NOMO-1 treated with dmso at 0.1 percent for 144 hours (cell line): ENCODE measurements around the gene SFI1.

Source experiments
- DNase-seq: peaks from one replicate; lab custom pipeline; 2025; ENCODE audit not compliant: unreplicated experiment; lab: John Stamatoyannopoulos, UW

The SFI1 gene

DNA sequence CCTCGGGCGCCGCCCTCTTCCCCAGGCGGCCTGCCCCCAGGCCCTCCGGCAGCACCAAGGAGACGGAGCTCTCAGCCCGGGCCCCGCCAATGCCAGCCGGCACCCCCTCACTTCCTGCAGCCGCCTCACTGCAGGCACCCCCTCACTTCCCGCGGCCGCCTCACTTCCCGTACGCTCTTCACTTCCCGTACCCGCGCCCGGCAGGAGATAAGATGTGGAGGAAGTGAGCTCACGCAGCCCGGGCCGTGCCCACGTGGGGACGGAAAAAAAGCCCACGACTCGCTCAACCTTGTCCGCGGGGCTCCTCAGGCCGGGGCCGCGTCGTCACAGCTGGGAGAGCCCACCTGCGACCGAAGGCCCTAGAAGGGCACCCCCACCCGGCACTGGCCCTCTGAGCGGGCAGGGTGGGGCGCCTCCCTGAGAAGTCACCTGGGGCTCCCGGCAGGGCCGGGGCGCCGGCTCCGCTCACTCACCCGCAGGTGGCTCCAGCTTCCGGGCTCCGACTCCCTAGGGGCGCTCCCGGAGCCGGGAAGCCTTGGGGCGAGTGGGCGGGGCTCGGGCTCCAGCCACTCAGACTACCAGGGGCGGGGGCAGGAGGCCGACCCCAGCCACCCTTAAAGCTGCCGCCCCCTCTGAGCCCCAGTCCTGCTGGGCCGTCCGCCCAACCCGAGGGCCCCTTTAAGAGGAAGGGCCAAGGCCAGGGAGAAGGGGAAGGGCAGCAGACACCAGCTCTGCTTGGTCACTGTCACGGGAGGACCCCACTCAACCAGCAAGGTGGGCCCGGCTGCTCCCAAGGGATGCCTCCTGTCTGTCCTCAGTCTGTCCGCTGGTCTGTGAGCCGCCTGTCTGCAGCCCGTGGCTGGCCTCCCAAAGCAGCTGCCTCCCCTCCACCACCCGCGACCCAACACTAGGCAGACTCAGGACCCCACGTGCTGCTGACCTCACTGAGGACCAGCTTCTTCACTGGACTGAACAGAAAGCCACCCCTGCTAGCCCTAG, 134.3 kb downstream of the SFI1 start:
- peak; percentile 85 for DNase-seq

DNA sequence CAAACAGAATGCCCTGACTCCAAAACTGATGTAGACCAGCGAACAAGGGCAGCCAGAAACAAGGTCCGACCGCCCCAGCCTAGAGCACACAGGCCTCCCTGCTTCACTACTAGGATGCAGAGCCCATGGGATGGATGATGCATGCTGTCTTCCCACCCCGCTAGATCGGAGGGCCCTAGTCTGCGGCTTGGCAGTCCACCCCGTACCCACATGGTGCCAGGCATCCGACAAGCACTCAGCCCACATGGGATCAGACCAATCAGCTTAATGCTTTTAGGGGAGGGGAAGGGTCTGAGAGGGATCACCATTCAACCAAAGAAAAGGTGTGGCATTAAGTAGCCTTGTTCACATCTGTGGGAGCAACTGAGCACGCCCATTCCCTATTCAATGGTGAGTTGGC, 135.1 kb downstream of the SFI1 start:
- DNase-seq: no peak

DNA sequence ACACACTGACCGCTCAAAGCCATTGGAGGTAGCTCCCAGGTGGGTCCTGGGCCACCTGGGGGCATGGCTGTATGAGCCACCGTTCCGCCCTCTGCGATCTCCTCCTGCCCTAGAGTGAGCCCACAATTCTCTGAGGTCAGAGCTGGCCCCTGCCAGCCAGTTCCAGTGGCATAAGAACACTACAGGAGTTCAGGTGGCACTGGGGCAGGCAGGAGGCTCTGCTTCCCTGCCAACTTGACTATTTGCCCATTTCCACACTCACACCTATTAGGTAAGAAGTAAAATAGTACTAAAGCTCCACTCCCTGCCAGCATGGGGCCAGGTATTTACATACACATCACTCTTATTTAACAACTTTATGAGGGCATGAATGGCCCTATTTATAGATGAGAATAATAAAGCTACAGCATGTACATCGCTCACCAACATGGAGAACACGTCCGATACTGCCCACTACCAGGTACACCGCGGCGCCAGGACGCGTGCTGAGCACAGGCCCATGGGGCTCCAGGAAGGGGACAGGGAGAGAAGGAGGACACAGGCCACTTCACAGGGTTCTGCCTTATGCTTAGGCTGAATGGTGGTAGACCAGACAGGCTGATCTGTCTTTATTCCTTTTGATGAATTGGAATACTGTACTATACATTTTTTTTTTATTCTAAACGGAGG, 139.4 kb downstream of the SFI1 start:
- no peak for DNase-seq

DNA sequence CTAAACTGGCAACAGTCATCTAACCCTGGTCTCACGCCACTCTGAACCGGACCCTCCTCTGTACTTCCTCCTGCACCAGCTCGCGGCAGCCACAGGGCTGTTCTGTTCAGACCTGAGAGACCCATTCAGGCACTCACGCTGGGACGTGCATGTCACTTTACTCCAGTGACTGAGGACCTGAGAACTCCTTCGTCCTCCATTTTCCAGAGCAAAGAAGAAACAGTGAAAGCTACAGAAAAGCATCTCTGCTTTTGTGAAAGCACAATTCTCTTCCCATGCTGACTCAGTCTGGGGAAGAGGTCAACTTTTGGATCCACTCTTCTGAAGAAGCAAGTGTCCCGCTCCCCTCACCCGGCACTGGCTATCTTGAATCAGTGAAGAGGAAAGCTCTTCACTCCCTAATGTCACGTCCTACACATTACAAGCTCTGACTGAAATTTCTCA, 141.1 kb downstream of the SFI1 start:
- peak; percentile 86 for DNase-seq

DNA sequence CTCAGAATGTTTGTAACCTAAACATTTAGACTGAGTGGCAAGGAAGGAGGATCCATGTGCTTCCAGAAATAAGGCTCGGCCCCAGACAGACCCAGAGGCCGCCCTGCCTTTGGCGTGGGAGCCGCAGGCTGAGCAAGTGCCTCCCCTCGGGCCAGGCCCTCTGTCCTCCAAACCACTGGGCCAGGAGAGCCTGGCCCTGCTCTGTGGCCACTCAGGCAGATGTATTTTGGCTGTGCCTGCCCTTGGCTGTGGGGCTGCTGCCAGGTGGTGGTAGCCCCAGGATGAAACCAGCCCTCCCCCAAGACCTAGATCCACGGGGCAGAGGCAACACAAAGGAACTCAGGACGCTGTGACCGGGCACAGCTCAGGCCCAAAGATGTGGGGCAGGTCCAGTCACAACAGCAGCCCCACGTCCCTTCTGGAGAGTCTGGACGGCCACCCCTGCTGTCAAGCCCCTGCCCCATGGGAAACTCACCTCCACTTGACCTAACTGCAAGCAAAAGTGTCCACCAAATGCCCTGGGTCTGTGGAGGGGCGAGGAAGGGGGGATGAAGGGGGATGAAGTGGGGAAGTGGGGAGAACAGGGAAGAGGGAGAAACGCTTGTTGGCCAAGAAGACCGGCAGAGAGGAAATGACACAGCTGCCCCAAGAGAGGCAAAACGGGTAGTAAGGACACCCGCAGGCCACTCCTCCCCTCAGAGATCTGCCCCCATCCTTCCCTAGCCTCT, 141.7 kb downstream of the SFI1 start:
- peak; percentile 86 for DNase-seq

DNA sequence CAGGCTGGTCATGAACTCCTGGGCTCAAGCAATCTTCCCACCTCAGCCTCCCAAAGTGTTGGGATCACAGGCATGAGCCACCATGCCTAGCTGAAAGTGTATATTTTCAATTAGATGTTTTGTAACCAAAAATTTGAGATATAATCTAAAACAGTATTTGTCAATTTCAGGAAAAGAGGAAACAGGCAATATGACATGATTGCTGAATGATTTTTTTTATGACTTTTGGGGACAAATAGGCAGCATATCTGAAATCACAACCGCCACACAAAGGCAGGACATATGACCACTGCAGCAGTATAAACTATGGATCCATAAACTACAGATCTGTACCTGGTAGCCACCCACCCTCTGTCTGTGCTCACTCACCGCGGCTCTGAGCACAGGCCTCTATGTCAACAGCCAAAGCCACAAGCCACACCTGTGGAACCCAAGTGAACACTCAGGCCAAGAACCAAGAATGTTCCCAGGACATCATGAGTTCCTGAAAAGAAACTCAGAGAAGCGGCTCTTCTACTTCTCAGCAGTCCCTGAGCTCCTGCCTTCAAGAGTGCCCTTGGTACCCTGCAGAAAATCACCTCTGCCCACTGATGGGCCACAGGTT, 143.2 kb downstream of the SFI1 start:
- no peak for DNase-seq

DNA sequence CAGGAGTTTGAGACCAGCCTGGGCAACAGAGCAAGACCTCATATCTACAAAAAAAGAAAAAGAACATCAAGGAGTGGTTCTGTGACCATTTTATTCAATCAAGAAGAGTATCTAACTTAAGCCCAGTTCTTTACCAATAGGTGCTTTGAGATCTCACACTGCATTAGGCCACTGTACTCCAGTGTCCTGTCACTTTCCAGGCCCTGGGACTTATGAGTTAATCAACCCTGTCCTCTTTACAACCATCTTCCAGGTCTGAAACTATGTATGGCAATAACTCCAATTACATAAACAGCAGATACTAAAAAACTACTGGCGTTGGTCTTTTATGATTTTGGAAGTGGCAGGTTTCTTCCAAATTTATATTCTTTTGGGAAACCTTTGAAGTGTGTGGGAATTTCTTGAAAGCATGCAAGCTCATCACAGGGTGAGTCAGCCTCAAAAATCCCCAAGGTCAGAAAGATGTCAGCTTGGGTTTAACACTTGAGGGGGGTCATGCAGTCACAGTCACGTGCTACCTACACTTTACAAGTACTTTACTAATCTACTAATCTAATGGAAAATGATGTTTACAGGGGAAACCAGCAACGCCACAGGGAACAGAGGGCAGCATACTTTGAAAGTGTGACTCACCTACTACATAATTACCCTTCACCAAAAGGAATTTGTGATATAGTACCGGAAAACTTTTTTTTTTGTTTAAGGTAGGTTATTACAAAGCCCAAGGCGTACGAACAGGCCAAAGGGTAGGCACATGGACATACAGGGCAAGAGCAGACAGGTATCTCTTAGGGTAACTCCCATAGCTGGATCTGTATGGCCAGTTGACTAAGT, 150.1 kb downstream of the SFI1 start:
- no peak for DNase-seq

DNA sequence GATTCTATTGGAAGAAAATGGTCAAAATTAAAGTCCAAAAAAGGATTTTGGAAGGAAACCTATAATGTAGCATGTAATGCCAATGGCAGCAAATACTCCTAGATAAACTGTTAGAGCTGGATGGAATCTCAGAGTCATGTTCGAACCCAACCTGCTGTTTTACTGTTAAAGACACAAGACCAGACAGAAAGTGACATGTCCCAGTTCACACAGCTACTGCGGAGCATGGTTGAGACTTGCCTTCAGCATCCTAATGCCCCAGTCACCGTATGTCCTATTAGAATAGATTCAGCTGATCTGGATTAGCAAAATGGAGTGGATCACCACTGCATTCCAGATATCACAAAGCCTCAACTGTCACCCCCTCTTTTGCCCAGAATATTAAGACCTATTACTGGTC, 150.7 kb downstream of the SFI1 start:
- DNase-seq: no peak

DNA sequence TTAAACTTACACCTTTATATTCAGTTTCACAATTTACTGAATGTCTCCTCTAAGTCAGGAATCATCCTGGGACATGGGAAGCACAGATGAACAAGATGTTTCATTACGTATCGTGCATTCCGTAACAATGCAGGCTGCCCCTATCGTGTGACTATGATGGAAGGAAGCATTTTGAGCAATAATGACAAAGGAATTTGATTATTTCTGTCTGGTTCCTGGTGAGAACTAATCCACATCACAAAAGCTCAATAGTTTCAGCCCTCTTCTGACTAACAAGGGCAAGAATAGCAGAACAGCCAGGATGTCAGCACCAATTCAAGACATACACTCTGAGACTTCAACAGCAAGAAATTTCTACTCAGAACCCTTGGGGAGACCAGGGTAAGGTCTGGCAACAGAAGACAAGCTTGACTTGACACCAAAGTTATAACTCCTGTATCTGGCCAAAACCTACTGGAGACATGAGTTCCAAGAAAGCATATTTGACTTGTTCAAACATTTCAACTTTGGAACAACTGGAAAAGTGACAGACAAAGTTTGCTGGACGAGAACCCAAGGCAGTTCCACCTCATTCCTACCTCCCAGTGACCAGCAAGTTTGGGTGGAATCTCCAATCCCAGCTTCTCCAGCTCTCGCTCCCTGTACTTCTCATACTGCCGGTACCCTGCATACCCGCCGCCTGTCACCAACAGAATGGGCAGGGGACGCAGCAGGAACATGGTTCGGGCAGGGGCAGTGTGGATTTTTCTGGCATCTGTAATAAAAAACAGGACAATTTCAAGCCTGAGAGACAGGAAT, 151.4 kb downstream of the SFI1 start:
- no peak for DNase-seq

DNA sequence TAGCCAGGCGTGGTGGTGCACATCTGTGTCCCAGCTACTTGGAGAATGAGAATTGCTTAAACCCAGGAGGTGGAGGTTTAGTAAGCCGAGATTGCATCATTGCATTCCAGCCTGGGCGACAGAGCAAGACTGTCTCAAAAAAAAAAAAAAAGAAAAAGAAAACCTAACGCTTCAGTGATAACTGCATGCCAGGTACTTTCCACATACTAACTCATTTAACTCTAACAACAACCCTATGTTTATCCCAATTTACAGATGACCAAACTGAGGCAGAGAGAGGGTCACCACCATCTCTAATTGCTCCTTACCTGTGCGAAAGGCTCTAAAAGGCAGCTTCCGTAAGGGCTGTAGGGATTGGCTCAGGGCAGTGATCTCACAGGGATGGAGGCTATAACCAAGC, 154.1 kb downstream of the SFI1 start:
- DNase-seq: no peak

DNA sequence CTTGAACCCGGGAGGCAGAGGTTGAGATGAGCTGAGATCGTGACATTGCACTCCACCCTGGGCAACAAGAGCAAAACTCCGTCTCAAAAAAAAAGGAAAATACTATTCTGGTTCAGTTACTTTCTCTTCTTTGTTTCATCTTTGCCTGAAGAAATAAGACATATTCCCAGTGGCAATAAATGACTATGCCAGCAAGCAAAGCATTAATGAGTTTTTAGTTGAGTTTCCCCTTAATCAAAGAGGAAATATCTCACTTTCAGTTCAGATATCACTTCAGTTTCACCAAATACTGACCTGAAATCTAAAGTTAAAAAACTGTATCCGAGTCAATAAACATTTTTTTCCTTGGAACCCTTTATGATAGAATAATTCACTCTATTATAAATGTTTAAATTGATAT, 155.3 kb downstream of the SFI1 start:
- DNase-seq: no peak

DNA sequence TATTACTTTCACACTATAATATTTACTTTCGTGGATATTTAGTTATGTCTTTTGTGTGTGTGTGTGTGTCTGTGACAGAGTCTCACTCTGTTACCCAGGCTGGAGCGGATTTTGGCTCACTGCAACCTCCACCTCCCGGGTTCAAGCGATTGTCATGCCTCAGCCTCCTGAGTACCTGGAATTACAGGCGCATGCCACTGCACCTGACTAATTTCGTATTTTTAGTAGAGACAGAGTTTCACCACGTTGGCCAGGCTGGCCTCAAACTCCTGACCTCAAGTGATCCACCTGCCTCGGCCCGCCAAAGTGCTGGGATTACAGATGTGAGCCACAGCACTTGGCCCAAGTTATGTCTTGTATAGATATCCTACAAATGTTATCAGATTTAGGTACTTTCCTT, 155.8 kb downstream of the SFI1 start:
- DNase-seq: no peak

DNA sequence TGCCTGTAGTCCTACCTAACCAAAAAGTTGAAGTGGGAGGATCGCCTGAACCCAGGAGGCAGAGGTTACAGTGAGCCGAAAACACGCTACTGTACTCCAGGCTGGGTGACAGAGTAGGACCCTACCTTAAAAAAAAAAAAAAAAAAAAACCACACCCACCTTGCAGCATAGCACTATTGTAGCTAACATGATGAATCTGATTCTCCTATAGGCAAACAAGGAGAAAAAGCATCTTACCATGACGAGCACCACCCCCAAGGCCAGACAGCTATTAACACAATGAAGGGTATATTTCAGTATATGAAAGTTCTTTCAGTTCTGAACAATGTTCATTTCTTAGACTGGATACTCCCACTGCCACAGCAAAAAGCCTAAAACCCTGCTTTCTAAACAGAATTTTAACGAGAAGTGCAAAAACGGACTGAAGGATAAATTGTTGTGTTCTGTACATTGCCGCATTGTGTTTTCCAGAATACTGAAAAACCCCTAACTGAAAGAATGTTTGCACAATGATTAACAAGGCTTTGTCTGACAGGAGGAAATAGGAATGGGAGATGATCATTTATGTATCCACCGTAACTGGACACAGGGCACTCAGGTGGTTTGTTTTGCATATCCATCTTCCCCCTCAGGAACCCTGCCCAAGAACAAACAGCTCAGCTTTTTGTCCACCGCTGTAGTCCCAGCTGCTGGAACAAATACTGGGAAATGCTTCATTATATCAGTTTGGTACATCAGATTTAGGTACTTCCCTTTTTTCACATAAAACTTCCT, 156.8 kb downstream of the SFI1 start:
- no peak for DNase-seq

DNA sequence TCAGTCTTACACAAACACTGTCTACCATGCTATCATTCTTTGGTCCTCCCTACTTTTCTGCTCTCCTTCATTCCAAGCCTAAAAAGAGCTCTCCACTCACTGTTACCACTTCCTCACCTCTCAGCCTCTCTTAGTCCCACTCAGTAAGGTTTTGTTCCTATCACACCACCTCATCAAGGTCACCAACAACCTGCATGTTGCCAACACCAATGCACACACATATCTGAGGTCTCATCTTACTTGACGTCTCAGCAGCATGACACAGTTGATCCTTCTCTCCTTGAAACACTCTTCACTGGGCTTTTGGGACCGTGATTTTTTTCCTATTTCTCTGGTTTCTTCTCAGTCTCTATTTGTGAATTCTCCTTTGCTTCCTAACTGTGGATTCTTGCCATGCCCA, 157.6 kb downstream of the SFI1 start:
- DNase-seq: no peak

DNA sequence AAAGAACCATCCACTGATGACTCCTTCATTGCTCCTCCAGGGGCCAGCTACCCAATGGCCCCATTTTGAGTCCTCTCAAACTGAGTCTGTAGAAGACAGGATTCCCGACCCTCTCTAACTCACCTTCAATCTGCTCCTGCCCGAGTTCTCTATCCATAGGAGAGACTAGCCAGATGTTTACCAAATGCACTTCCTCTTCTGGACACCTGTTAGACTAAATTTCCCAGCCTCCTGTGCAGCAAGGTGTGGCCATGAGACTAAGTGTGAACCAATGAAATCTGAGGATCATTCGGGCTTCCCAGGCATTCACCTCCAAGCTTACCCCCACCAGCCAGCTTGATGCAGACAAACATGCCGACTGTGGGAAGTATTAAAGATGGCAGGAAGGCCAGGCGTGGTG, 158.1 kb downstream of the SFI1 start:
- no peak for DNase-seq

DNA sequence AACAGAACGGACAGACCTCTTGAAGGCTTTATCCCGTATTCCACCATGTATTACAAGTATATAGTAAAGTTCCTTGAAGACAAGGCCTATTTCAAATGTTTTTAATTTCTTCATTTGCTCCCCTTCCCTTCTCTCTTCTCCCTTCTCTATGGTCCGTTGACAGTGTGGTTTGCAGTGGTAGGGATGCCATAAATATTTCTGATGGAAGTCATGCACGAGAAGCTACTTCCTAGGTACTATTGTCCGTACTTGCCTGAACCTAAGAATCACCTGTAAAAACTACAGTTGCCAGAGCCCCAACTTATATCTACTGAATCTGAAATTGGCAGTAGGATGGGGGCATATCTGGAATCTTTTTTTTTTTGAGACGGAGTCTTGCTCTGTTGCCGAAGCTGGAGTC, 162.9 kb downstream of the SFI1 start:
- DNase-seq: no peak

DNA sequence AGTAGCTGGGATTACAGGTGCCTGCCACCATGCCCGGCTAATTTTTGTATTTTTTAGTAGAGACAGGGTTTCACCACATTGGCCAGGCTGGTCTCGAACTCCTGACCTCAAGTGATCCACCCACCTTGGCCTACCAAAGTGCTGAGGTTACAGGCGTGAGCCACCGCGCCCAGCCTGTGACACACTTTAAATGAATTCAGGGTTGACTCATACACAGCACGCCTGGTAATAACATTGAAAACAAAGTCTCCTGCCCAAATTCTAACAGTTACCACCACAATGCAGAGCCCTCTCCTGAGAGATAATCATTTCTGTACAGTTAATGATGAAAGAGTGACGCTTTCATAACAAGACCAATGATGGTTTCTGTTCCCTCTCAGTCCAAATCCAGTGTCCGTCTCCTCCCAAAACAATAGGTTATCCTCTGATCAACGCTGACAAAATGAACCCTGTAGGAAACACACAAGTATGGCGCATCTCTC, 164.6 kb downstream of the SFI1 start:
- DNase-seq: peak; percentile 48

DNA sequence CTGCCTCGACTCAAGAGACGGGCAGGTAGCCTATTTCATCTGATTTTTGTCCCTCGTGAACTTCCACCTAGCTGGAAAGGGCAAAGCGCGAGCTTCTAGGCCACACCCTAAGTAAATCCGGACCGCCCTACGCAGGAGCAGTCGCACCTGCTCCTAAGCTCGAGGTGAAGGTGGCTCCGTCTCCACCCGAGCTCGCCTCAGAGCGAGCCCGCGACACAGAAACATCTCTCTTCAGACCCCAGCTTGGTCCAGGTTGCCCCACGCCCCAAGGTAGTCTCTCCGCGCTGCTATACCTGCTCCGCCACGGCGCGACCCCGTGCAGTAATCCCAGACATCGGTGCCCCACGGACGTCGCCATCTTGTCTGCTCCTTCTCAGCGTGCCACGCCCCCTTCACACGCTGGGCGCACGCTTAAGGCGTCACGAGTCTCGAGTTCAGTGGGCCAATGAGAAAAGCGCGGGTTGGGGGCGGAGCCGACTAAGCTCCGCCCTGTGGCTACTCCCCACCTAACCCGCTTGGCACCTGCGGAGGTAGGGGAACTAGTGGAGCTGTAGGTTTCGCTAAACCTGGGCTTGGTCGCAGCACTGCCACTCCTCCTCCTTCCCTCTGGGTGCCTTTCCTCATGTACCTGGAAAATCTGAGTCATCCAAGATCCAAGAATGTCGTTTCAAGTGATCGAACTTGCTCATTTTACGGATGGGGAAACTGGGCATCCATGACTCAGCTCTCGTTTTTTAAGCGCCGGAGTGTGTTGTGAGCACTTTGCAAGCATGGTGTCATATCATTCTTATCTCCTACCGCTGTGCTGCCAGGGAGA, 165.7 kb downstream of the SFI1 start, which contains the start of gene PISD:
Gene PISD, minus strand, starts transcription at position 365 of the 817 bp plus-strand sequence. Its CDS starts 7 bp downstream, at position 358.
- DNase-seq: peak; percentile 90
